Measurements from ENCODE around the gene MYO3B.
"Not testable (repeated sequence)": the region's sequence is repeated elsewhere in the genome, so short reads cannot be mapped to it uniquely, and the experiment has no call there.

The MYO3B gene

GRCh38 chr2:170344663-170345346 lies 166.9 kb downstream of the MYO3B start:
- DNase-seq: no peak

GRCh38 chr2:170345607-170346006 lies 167.7 kb downstream of the MYO3B start:
- DNase-seq: no peak

- not testable (repeated sequence) for DNase-seq
Measured at GRCh38 chr2:170349269-170349668, 171.3 kb downstream of the MYO3B start.

GRCh38 chr2:170350929-170351826 lies 173.2 kb downstream of the MYO3B start:
- DNase-seq: no peak

GRCh38 chr2:170353723-170354122 lies 175.8 kb downstream of the MYO3B start:
- DNase-seq: no peak

GRCh38 chr2:170354388-170354787 lies 176.4 kb downstream of the MYO3B start:
- DNase-seq: no peak

GRCh38 chr2:170354855-170355780 lies 177.2 kb downstream of the MYO3B start:
- no peak for DNase-seq

GRCh38 chr2:170359466-170359865 lies 181.5 kb downstream of the MYO3B start:
- DNase-seq: no peak

- no peak for DNase-seq
Measured at GRCh38 chr2:170360546-170361089, 182.7 kb downstream of the MYO3B start.

- DNase-seq: peak; percentile 14
Measured at GRCh38 chr2:170361090-170361936, 183.4 kb downstream of the MYO3B start.

GRCh38 chr2:170362313-170362870 lies 184.4 kb downstream of the MYO3B start:
- DNase-seq: no peak

GRCh38 chr2:170362871-170363631 lies 185.1 kb downstream of the MYO3B start:
- no peak for DNase-seq

- DNase-seq: no peak
Measured at GRCh38 chr2:170365003-170365402, 187.1 kb downstream of the MYO3B start.

- DNase-seq: no peak
Measured at GRCh38 chr2:170365686-170366085, 187.7 kb downstream of the MYO3B start.

GRCh38 chr2:170368370-170368769 lies 190.4 kb downstream of the MYO3B start:
- no peak for DNase-seq

- DNase-seq: no peak
Measured at GRCh38 chr2:170369228-170369627, 191.3 kb downstream of the MYO3B start.

- DNase-seq: no peak
Measured at GRCh38 chr2:170369894-170370293, 191.9 kb downstream of the MYO3B start.

- no peak for DNase-seq
Measured at GRCh38 chr2:170371231-170371998, 193.5 kb downstream of the MYO3B start.

- no peak for DNase-seq
Measured at GRCh38 chr2:170375192-170375591, 197.2 kb downstream of the MYO3B start.

Measured in T-helper 9 cell (primary cell).